Activated CD4-positive, alpha-beta T cell treated with anti-CD3 and anti-CD28 coated beads, Interleukin-2, amount 50 U/mL, for 16 hours (primary cell): ENCODE data around the gene TCF19.
"Not testable (repeated sequence)": the region's sequence is repeated elsewhere in the genome, so short reads cannot be mapped to it uniquely, and the experiment has no call there.

Experiments used
- DNase-seq: peaks from one replicate; pipeline ENCODE4 v3.0.0-alpha.2; 2020

TCF19 gene

DNA sequence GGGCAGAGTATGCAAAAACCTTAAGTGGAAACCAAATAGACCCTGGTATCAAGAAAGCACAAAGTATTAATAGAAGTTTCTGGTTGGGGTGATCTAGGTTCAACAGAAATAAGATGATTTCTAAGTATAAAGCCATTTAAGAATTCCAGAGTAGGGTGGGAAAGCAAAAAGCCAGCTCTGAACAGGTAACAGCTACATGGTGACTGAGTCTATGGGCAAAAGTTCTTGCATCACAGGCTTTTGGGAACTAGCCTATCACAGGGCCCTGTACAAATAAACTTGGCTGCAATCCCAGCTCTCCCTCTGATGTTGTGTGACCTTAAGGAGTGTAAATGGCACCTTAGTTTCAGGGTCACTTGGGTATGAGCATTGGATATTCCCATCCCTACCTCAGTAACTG is 5.5 kb downstream of the TCF19 start:
- DNase-seq = no peak

DNA sequence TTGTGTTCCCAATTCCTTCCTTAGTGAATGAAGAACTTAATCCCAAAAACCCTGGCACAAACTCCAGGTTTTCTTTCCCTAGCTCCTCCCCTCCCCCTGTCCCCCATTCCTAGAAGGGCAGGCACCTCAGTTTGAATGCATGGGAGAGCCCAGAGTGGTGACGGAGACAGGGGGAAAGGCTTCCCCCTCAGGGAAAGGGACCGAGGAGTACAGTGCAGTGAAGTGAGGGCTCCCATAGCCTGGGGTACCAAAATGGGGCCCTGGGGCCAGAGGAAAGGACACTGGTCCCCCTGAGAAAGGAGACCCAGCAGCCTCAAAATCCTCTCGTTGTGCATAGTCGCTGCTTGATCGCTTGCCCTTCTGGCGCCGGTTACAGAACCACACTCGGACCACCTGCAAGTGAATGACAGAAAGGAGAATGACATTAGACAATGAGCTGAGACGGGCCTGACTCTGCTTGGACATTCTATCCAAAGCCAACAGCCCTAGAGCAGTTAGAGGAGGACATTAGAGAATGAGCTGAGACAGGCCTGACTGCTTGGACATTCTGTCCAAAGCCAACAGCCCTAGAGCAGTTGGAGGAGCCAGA is 6.2 kb downstream of the TCF19 start:
- DNase-seq = not testable (repeated sequence)

DNA sequence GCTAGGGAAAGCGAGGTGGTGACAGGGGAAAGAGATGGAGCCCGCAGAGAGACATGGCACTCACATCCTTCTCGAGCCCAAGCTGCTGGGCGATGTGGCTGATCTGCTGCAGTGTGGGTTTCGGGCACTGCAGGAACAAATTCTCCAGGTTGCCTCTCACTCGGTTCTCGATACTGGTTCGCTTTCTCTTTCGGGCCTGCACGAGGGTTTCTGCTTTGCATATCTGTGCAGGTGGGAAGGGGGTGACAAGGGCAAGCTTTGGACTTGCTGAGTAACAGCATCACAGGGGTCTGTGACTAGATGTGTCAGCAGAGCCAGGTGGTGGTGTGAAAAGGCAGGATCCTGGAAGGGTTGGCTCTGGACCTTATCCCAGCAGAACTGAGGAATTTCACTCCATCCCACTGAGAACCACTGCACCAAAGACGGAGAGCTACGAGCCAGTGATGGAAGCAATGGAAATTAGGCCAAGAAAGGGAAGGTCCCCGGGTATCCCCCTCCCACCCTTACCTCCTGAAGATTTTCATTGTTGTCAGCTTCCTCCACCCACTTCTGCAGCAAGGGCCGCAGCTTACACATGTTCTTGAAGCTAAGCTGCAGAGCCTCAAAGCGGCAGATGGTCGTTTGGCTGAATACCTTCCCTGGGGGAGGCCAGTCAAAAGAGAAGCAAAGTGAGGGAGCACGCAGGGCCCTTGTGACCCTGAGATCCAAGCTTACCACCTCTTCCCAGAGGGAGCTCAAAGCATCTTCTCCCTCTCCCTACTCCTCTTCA is 6.9 kb downstream of the TCF19 start:
- not testable (repeated sequence) for DNase-seq

DNA sequence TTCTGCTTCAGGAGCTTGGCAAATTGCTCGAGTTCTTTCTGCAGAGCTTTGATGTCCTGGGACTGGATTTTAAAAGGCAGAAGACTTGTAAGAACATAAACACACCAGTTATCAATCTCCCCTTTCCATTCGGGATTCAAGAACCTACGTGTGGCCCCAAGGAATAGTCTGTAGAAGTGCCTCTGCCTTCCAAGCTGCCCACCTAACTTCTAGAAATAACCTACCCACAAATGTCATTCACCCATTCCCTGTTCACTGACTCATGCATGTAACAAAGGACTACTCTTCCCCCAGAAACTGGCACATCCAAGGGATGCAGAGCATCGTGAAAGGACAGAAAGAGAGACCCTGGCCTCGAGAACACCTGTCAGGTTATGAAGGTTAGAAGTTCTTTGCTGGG is 7.6 kb downstream of the TCF19 start:
- DNase-seq = no peak

DNA sequence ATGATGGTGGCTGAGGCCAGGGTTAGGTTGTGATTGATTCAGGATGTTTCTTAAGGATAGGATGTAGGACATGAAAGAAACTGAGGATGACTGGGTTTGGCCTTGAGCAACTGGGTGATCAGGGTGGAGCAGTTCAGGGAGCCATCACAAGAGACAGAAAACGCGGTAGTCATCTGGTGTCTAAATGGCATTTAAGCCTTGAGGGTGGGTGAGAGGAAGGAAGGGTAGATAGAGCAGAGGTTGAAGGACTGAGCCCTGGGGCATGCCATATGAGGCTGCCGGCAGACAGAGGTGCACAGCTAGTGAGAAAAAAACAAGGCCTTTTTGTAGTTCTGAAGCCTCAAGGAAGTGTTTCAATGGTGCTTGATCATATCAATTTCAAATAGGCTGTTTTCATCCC is 10.2 kb downstream of the TCF19 start:
- no peak for DNase-seq

DNA sequence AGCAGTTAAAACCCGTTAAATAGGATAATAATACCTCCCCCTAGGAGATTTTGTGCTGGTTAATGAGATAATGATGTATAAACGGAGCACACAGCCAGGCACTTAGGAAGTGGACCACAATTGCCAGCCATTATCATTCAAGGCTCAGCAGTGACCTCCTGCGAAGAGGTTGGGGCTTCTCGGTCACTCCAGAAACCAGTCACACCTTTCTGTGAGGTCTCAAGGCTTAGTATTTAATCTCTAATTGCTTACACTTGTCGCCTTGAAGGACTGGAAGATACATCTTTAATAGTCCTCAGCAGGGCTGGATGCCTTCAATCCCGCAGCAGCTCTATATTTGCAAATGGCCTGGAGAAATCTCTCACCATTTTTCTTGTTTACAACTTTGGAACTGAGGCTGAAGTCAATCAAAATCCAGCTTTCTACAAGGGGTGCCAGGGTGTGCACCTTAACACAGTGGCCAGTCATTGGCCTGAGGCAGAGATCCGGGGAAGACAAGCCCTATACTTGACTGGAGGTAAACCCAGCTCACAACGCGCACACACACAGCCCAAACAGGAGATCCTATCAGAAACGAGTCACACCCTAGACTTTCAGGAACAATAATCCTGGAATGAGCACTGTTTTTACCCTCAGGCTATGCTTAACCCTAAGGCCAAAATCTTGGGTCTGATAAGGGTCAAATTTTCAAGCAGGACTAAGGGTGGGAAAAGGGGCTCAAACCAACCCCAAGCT is 10.9 kb downstream of the TCF19 start:
- DNase-seq = no peak

DNA sequence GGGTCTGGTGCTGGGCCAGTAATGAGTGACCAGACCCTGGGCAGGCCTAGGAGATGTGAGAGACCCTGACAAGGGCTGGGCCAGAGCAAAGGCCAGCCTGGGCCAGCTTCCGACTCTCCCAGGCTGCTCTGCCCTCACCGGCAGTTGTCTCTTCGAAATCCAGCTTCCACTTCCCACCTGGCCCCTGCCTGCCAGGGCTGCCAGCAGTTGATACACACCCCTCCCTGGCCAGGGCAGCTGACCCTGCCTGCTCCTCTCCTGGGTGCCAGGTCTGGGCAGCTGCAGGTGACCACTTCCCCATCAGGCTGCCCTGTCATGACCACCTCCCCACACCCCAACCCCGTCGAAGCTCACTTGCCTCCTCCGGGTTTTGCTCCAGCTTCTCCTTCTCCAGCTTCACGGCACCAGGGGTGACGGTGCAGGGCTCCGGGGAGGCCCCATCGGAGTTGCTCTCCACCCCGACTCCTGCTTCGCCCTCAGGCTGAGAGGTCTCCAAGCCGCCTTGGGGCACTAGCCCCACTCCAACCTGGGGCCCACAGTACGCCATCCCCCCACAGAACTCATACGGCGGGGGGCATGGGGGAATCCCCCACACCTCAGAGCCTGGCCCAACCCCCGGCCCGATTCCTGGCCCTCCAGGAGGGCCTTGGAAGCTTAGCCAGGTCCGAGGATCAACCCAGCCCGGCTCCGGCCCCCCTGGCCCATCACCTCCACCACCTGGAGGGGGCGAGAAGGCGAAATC is 11.6 kb downstream of the TCF19 start:
- not testable (repeated sequence) for DNase-seq

DNA sequence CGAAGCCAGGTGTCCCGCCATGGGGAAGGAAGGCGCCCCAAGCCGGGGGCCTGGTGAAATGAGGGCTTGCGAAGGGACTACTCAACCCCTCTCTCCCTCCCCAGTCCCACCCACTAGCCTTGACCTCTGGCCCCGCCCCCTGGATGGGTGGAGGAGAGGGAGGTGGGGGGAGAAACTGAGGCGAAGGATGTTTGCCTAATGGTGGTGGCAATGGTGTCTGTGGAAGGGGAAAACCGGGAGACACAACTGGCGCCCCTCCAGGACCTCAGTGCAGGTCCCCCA is 12.2 kb downstream of the TCF19 start, which contains the start of gene POU5F1:
Gene POU5F1 (minus strand): TSS at position 83 of the 282 bp plus-strand sequence. CDS start 62 bp downstream, at position 21.
- DNase-seq = no peak

DNA sequence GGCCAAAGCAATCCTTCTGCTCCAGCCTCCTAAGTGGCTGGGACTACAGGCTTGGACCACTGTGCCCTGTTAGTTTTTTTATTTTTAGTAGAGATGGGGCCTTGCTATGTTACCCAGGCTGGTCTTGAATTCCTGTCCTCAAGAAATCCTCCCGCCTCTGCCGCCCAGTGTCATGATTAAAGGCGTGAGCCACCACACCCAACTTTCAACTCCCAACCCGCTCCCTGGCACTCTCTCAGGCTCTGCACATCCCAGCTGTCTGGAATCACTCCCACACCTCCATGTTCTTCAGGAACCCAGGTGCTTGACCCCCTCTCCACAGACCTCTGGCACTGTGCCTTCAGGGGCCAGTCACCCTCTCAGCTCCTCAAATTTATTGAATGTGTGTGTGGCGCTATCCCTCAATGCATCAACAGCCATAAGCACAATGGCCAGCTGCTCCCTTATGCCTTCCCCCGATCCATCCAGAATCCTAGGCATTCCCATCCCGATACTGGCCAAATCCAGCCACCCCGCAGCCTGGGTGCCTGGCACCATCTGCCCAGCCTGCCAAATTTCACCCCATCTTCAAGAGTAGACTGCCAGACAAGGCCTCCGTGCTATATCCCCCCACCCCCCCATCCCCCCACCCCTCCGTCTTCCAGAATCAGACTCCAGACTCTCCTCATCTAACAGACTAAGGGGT is 12.7 kb downstream of the TCF19 start:
- no peak for DNase-seq

DNA sequence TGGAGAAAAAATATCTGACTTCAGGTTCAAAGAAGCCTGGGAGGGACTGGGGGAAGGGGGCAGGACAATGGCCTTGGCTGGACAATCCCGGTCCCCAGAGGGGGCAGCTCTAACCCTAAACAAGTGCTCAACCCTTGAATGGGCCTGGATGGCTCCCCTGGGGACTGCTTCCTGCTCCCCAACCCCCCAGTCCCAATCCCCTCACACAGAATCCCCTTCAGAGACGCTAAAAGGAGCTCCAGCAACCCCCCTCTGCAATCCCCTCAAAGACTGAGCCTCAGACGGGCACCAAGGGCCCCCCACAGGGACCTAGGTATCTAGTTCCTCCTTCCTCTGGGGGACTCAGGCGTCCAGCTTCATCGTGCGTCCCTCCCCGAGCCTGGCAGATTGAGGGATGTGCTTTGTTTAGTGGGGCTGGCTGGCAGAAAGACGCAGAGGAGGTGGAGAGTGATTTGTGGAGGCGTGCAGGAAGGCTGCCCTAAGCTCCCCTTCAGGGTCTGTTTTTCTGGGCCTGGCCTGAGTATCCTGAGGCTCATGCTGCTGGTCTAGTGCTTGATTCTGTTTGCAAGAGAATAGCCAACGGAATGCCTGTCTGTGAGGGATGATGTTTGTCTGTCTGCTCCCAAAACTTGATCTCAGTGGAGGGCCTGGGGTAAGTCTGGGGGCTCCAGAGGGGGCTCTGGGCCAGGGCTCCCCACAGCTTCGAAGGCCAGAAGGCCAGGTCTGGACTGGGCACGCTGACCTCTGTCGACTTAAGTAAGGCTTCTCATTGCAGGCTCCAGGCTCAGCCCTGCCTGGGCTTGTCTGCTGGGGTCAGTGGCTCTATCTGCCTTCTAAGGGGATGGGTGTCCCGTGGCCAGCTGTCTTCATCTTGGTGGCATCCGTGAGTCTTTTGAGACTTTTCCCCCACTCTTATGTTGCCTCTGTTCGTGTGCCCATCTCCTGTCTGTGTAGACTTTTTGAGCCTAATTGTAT is 13.8 kb downstream of the TCF19 start:
- DNase-seq = no peak

DNA sequence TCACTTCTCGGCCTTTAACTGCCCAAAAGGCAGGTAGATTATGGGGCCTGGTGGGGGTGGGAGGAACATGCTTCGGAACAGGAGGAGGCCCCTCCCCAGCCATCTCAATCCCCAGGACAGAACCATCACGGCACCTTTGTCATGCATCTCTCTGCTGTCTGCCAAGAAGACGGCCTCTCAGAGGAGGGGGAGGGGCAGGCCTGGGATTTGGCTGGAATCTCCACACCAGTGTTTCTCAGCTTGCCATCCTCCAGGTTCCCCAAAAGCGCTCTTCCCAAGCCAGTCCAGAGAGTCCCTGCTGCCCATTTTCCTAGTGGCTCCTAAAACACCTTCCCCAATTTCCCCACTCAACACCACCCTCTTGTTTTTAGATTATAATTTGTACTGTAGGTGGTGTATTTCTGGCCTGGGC is 14.6 kb downstream of the TCF19 start:
- DNase-seq = no peak

DNA sequence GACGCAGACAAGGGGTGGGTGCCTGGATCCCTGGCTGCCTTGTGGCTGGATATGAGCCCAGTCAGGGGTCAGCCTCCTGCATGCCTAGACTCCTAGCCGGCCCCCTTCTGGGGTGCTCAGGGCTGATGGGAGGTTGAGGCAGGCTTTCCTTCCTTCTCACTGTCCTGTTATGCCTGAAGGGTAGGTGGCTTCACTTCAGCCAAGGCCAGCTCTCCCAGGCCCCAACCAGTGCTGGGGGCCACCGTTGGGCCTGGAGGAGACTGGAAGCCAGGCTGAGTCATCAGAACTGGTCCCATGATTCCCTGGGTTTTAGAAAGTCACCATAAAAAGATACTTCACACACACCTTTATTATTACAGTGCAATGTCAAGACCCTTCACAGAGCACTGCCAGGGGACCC is 15.0 kb downstream of the TCF19 start:
- no peak for DNase-seq

DNA sequence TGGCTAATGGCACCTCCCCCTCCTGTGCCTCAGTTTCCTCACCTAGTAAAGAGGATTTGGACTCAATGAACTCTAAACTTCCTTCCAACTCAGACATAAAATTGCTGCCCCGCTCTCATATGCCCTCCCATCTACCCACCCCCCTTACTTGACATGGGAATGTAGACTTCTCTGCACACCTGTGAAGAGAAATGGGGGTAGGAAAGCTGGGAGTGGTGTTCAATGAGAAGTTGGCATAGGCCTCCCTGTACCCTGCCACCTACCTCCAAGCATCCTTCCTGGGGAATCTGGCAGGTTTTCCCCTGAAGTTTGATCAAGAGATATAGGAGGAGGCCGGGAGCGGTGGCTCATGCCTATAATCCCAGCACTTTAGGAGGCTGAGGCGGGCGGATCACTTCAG is 16.0 kb downstream of the TCF19 start:
- DNase-seq = no peak

DNA sequence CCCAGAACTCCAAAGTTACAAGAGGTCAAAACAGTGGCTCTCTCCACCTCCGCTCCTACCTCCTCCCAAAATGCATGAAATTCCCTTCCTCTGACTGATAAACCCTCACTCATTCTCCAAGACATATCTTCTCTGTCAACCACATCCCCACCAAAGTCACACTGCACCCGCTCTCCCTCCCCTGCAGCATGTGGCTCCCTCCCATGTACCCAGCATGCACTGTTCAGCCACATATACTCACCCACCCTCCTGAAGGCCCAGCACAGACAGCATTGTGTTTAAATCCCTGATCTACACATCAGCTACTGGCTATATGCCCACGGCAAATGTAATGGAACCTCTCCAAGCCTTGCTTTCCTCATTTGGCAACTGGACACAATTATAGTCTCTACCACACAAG is 17.6 kb downstream of the TCF19 start:
- DNase-seq = no peak

DNA sequence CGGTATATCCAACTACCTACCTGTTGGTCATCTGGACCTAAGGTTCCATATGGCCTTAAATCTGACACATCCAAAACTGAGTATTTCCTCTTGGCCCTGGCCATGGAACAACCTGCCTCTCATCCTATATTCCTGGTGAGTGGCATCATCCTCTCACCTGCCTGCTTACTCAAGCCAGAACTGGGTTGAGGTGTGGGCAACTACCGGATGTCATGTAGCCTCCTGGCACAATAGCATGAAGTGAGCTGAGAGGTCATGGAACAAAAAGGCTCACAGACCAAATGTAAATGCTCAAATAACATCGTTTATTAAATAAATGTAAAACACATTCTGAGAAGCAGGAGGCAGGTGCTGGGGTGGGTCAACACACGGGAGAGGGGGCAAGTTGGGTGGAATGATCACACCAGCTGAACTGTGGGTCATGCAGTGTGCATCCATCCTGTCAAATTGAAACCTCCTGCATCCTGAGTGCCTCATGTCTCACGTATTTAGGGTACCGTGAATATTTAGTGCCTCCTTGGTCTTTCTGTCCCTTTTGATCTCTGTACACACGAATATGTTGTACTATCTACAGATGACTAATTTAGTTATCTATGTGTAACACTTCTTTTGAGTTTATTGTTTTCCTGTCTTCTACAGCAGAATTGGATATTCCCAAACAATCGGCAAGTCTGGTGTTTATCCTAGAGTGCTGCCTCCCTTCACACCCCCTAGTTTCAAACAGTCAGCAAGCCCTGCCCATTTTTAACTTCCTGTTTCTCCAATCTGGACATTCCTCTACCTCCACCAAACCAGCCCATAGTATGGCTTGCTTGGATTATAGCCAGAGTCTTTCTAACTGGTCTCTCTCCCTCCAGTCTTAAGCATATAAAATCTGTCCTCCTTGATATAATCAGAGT is 20.0 kb downstream of the TCF19 start:
- DNase-seq = peak; percentile 61

DNA sequence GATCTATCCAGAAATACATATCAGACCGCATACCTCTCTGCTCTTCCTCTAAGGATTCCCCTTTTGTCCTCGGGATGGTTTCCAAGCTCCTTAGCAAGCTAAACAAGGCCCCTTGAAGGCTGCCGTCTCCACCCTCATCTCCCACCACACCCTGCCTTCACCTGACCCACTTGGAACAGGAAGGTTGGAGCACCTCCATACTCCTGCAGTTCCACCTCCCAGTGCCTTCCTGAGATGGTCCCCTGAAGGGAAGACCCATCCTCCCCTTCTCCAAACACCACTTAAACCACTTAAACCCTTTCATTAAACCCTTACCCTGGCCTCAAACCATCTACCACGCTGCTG is 20.6 kb downstream of the TCF19 start:
- no peak for DNase-seq

DNA sequence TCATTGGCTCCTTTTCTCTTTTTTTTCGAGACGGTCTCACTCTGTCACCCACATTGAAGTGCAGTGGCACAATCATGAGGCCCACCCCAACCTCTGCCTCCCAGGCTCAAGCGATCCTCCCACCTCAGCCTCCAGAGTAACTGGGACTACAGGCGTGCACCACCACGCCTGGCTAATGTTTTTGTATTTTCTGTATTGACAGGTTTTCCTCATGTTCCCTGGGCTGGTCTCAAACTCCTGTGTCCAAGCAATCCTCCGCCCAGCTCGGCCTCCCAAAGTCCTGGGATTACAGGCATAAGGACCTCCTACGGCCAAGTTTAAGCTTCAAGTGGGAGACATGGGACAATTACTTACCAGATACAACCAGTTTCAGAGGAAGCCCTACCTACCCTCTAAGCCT is 21.5 kb downstream of the TCF19 start:
- no peak for DNase-seq

DNA sequence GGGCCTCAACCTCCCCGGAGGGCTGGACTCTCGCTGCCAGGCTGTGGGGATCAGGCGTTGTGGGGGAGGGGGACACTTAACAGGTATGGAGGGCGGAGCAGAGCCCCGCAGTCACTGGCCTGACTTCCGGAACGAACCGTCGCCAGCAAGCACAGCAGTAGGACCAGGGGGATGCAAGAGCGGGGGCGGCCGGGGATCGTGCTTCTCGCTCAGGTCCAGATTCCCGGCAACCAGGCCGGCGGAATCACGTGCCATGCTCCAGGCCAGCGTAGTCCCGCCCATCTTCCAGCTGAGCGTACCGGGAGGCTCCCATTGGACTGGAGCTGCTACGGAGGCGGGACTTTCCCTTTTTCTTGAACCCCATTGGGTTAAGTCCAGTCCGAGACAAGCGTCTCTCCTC is 22.1 kb downstream of the TCF19 start:
- peak; percentile 79 for DNase-seq

DNA sequence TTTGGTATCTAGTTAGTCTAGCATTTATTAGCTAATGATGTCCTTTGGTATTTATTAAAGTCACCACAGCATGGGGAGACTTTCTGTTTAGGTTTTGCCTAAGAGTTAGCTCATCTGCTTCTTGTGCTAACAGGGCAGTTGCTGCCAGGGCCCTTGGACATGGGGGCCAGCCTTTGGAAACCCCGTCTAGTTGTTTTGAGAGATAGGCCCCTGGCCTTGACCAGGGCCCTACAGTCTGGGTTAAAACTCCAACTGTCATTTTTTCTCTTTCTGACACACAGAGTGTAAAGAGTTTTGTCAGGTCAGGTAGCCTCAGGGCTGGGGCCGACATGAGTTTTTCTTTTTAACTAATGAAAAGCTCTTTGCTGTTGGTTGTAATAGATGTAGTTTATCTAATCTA is 24.9 kb downstream of the TCF19 start:
- not testable (repeated sequence) for DNase-seq

DNA sequence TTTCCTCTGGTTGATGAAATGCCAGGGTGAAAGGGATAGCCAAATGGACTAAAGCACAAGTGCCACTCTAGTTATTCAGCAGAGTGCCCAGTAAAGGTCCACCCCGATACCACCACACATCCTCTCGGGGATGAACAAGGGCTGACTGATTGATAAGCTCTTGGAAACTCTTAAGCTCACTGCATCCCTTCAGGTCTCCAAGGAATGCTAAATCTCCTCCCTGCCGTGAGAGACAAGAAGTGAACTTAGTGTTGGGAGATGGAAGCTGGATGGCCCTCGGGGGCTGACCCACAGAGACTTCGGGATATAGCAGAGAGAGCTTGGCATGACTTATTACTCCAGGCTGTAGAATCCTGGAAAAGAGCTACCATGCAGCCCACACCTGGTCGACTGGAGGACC is 25.5 kb downstream of the TCF19 start:
- not testable (repeated sequence) for DNase-seq

DNA sequence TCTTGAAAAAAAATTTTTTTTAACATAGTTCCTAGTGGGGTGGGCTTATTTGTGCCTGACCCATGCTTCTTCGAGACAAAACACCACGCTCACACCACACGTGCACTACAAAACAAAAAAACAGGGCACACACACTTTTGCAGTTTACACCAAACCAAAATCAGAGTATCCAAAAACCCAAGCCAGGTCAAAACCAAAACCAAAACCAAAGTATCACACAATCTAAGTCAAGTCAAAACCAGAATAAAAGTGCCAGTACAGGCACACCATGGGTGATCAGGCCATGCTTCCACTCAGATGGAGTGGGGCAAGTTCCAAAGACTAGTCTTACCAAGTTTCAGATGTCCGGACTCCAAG is 27.3 kb downstream of the TCF19 start:
- DNase-seq = peak; percentile 51
